Amniotic stem cell (primary cell): Measurements from ENCODE around the gene GNG7.
"Not testable (repeated sequence)": the region's sequence is repeated elsewhere in the genome, so short reads cannot be mapped to it uniquely, and the experiment has no call there.

ENCODE experiments used
- DNase-seq: peaks from one replicate; lab custom pipeline; 2025; lab: John Stamatoyannopoulos, UW

Gene GNG7

DNA sequence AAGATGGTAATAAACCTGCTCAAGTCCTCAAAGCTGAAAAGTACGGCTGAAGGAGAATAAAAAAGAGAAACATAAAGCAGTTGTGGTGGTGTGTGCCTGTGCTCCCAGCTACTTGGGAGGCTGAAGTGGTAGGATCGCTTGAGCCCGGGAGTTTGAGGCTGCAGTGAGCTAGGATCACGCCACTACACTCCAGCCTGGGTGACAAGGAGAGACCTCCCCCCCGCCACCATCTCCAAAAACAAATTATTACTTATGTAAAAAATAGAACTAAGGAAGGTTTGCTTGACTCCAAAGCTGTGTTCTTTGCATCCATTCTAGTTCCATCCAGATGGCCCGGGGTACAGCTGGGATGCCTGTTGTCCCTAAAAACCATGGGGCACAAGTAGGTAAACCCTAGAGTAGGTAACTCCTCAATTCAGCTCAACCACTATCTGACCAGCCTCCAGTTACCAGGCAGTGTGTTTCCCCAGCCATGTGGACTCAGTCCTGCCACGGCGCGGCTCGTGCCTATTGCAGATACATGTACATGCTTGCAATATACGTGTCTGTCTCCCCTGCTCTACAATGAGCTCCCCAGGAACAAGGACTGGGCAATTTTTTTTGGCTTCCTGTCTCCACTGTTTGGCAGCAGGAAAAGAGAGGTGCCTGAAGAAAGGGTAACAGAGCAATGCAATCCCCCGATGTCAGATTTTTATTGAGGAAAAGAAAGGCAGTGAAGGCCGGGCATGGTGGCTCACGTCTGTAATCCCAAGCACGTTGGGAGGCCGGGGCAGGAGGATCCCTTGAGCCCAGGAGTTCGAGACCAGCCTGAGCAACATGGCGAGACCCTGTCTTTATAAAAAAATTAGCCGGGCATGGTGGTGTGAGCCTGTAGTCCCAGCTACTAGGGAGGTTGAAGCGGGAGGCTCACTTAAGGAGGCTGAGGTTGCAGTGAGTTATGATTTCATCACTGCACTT lies 101.3 kb downstream of the GNG7 start:
- DNase-seq, result no peak

GRCh38 chr19:2594319-2594718 lies 108.2 kb downstream of the GNG7 start:
- DNase-seq, result no peak

DNA sequence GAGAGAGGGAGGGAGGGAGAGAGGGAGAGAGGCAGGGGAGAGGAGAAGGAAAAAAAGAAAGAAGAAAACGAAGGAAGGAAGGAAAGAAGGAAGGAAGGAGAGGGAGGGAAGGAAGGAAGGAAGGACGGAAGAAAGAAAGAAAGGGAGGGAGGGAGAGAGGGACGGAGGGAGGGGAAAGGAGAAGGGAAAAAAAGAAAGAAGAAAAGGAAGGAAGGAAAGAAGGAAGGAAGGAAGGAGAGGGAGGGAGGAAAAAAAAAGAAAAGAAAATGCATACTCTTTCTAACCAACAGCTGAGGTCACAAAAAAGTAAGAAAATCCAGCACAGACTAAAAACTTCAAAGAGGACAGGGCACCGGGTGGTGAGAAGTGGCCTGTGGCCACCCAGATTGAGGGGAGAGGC lies 109.7 kb downstream of the GNG7 start:
- no peak for DNase-seq

GRCh38 chr19:2591537-2592291 lies 110.8 kb downstream of the GNG7 start:
- DNase-seq, result no peak

GRCh38 chr19:2590630-2591399 lies 111.7 kb downstream of the GNG7 start:
- DNase-seq, result no peak

DNA sequence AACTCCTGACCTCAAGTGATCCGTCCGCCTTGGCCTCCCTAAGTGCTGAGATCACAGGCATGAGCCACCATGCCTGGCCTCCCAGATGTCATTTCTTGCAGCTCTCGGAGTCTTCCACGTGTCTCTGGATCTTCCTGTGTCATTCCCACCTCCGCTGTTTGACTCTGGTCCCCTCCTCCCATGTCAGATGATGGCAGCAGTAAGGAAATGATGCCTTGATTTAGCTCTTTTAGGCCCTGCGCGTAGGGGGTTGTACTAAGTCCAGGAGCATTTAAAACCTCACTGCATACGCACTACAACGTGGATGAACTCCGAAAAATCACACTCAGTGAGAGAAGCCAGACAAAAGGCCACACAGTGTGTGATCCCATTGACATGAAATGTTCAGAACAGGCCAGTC lies 113.1 kb downstream of the GNG7 start:
- no peak for DNase-seq

GRCh38 chr19:2588081-2588777 lies 114.3 kb downstream of the GNG7 start:
- no peak for DNase-seq

GRCh38 chr19:2587001-2587719 lies 115.3 kb downstream of the GNG7 start:
- DNase-seq, result no peak

DNA sequence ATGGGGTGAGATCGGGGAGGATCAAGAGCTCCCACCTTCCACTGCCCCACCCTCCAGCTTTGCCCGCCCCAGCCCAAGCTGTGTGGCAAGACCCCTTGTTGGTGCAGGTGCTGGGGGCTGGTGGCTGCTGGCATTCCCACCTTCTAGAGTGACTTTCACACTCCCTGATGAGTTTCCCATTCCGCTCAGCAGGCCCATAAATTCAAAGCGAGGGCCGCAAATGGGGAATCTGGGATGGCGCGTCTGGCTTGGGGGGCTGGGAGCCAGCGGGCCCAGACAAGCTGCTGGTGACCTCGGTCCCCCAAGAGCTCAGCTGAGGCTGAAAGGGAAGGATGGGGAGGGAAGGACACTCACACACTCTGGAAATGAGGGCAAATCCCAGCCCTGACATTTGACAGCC lies 116.3 kb downstream of the GNG7 start:
- DNase-seq, result no peak

DNA sequence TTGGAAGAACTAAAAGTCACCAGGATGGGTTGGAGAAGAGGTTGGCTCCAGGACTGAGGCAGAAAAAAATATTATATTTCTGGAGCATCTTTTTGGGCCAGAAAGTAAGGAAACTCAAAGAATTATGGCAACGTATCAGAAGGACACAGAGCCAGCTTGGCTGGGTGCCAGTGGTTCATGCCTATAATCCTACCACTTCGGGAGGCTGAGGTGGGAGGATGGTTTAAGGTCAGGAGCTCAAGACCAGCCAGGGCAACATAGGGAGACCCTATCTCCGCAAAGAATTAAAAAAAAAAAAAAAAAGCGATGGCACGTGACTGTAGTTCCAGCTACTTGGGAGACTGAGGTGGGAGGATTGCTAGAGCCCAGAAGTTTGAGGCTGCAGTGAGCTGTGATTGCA lies 118.5 kb downstream of the GNG7 start:
- no peak for DNase-seq

DNA sequence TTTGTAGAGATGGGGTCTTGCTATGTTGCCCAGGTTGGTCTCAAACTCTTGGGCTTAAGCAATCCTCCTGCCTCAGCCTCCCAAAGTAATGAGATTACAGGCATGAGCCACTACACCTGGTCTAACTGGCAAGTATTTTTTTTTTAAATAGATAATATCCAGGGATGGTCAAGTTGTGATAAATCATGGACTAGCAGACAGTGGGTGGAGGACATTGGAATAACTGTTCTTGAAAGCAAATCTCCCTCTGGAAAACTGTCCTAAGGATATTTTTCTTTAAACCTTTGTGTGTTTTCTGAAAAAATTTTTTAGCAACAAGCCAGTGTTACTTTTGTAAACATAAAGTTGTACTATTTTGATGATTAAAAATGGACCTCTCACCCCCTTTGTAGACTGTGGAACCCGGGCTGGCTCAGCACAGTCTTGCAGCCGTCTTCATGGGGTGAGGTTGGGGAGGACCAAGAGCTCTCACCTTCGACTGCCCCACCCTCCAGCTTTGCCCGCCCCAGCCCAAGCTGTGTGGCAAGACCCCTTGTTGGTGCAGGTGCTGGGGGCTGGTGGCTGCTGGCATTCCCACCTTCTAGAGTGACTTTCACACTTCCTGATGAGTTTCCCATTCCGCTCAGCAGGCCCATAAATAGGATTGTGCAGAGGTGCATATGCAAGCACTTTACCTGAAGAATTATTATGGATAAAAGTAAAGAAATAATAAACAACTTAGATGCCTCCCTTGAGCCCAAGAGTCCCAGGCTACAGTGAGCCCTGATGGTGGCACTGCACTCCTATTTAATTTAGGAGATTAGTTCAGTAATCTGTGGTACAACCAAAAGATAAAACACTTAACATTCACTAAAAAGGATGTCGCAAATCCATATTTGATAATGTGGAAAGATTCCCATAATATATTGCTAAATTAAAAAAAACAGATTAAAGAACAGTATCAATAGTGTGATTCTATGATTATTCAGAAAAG lies 119.2 kb downstream of the GNG7 start:
- no peak for DNase-seq

DNA sequence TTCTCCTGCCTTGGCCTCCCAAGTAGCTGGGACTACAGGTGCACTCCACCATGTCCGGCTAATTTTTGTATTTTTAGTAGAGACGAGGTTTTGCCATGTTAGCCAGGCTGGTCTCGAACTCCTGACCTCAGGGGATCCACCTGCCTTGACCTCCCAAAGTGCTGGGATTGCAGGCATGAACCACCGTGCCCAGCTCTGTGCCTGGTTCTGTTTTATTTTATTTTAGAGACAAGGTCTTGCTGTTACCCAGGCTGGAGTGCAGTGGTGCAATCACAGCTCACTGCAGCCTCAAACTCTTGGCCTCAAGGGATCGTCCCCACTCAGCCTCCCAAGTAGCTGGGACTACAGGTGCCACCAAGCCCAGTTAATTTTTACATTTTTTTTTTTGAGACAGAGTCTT lies 122.1 kb downstream of the GNG7 start:
- not testable (repeated sequence) for DNase-seq

DNA sequence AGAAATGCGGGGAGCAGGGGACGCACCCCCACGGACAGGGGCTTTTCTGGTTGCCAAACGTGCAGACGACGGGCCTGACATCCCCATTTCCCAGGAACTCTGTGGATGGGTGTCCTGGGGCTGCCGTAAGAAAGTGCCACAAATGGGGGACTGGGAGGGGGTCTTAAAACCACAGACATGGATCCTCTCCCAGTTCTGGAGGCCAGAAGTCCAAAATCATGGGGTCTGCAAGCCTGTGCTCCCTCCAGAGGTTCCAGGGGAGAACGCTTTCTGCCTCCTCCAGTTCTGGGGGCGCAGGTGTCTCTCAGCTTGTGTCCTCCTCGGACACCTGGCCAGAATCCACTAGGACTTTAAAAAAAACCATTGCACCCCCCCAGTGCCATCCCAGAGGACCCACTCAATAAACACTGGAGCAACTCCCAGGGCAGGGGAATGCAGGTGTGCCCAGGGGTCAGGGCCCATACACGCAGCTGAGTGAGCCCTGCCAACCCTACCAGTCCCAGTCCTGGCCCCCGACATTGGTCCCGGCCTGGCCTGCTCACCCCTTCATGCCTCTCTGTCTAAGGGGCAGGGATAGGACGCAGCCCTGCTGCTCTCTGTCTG lies 122.7 kb downstream of the GNG7 start:
- DNase-seq, result no peak

DNA sequence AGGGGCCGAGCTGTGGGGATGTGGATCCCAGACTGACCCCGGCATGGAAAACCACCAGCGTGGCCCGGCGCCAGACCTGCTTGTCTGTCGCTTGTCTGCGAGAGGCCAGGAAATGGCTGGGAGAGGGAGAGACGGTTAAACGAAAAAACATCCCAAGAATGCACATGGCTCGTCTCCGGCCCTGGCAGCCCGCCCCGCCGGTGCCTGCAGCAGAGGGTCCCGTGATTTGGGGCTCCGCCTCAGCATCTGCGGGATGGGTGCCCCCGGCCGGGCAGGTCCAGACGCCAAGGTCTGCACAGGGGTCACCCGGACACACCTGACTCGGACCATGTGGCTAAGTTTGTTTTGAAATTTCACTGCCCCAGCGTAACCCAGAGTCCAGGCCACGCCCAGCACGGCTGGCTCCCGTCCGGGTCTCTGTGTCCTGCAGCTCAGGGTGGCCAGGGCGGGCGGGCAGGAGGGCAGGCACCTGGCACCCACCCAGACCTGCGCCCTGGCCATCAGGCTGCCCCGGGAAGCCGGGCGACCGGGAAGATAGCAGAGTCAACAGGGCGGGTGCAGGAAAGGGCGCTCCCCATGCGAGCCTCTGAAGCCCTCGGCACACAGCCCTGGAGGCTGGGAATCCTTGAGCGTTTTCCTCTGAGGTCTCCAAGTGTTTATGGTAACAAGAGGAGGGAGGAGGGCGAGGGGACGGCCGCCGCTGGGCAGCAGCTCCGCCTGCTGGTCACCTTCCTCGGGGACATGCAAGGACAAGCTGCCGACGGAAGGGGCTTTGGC lies 123.4 kb downstream of the GNG7 start:
- peak; percentile 81 for DNase-seq

DNA sequence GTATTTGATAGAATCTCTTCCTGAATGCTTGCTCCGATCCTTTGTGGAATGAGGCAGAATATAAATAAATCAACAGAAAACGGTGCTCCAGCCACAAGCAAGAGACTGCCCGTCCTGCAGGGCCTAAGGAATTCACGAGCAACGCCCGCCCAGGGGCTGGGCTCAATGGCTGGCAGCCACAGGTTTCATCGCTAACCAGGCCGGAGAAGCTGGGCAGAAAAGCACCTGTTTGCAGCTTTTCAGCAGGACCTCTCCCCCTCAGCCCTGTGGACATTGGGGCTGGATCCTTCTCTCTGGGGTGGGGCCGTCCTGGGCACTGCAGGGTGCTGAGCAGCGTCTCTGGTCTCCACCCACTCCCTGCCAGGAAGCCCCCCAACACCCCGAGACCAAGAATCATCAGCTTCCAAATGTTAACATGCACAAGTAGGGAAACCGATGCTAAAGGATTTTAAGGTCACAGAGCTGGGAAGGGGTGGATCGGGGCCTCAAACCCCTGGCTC lies 124.1 kb downstream of the GNG7 start:
- DNase-seq, result peak; percentile 9

- no peak for DNase-seq
These were observed 124.7 kb downstream of the GNG7 start for GRCh38 chr19:2577722-2578335.

DNA sequence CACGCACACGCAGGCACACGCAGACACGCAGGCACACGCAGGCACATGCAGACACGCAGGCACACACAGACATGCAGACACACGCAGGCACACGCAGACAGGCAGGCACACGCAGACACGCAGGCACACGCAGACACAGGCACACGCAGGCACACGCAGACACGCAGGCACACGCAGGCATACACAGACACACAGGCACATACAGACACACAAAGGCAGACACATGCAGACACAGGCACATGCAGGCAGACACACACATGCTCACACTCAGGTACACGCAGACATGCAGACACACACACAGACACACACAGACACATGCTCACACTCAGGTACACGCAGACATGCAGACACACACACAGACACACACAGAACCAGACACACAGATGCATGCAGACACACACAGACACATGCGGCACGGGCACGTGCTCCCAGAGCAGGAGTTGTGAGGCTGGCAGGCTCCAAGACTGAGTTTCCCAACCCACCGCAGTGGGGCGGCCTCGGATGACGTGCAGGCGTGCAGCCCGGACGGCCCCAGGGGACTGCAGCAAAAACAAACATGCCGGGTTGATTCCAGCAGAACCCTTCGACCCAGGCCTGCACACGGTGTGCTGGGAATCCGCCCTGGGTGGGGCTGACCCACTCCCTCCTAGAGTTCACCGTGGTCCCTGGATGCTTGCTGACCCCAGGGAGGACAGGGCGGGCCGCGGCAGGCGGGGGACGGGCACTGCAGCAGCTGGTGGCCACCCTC lies 126.6 kb downstream of the GNG7 start:
- DNase-seq, result no peak
